ENCODE data around the gene USP2. TPM values are rescaled to one million over a fixed set of nuclear protein-coding genes. Genes with fewer than 3 reads are reported as not detected.
A peak's percentile ranks its signal among the peaks of the same experiment; 100 is the strongest.

Gene USP2
- total RNA-seq, 1 experiment from 2014 or later: 0.14 TPM

DNA sequence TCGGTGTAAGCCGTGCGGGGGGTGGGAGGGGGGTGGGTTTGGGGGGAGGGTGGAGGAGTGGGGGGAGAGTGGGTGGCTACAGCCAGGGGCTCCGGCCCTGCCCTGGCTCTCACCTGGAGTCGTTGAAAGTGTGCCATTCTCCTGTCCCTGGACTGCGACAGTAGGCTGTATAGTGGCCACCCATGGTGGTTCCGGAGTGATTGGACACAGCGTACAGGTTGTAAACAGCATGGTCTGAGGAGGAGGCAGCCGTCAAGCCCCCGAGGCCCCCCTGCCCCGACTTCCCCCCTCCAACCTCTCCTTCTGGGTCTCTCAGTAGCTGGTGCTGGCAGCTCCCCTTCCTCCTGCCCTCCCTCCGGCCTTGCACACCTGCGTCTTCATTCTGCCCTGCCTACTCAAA, 24.4 kb downstream of the USP2 start:
- intact Hi-C loops (cut with micrococcal nuclease): no loop called here
- TF ChIP-seq, protein P1, sequence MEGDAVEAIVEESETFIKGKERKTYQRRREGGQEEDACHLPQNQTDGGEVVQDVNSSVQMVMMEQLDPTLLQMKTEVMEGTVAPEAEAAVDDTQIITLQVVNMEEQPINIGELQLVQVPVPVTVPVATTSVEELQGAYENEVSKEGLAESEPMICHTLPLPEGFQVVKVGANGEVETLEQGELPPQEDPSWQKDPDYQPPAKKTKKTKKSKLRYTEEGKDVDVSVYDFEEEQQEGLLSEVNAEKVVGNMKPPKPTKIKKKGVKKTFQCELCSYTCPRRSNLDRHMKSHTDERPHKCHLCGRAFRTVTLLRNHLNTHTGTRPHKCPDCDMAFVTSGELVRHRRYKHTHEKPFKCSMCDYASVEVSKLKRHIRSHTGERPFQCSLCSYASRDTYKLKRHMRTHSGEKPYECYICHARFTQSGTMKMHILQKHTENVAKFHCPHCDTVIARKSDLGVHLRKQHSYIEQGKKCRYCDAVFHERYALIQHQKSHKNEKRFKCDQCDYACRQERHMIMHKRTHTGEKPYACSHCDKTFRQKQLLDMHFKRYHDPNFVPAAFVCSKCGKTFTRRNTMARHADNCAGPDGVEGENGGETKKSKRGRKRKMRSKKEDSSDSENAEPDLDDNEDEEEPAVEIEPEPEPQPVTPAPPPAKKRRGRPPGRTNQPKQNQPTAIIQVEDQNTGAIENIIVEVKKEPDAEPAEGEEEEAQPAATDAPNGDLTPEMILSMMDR (IDR thresholded peaks at IDR 0.05; ENCODE audit: unreplicated experiment): no peak
- H3K27ac Mint-ChIP-seq (ENCODE audit: low read depth, unreplicated experiment): no peak overlapping the region
- no peak for DNase-seq (ENCODE audit: unreplicated experiment)
- H3K27me3 Mint-ChIP-seq (ENCODE audit: insufficient read depth, unreplicated experiment): no peaks in the 10 kb centered on the region
- peak overlapping the region; percentile 79 for H3K4me3 Mint-ChIP-seq (ENCODE audit: unreplicated experiment)
- no peaks in the 10 kb centered on the region for H3K9me3 Mint-ChIP-seq (ENCODE audit: unreplicated experiment)
- BruUV-seq (replicated peaks): no TSS peak
- H3K36me3 Mint-ChIP-seq (ENCODE audit: insufficient read depth, unreplicated experiment): peaks cover 11% of the 10 kb centered on the region
- CTCF ChIA-PET: interaction anchor here (0.6 to 9.2 kb wide), 19 partner anchors 8 to 751 kb away, joined by 3 to 415 read pairs (median 5); partner anchors contain the start of genes MCAM, MFRP and USP2
- H3K4me1 Mint-ChIP-seq (ENCODE audit: insufficient read depth, unreplicated experiment): peaks cover 46% of the 10 kb centered on the region
- POLR2A ChIA-PET: interaction anchor here (0.9 to 4.8 kb wide), 3 partner anchors 15 to 190 kb away, joined by 3 to 85 read pairs (median 9); no protein-coding TSS in a partner anchor

DNA sequence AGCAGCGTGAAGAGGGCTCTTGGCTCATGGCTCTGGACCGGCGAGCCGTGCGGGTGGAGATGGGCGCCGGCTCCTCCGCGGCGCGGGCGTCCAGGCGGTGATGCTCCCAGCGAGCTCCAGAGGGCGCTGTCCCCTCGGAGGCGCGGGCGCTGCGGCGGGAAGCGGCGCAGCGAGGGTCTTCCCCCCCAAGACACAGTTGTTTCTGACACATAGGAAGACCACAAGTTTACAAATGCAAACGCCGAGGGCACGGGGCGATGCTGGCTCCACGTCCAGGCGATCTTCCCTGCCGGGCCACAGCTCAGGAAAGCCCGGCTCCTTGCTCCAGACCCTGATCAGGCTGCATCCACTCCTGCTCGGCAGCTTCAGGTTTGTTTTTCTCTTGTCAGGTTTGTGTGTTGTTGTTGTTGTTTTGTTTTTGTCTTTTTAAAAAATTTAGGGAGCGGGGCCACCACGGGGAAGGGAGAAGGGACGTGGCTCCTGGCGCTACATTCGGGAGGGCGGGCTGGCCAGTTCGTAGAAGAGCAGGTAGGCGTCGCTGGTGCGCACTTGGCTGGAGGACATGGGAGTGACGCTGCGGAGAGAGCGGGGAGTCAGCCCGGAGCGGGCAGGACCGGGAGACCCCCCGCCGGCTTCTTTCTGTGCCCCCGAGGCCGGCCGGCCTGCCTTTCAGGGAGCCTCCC, 25.0 kb downstream of the USP2 start:
- Mint-ChIP-seq H3K27me3 (ENCODE audit: insufficient read depth, unreplicated experiment) (no peaks in the 10 kb centered on the region), H3K36me3 (ENCODE audit: insufficient read depth, unreplicated experiment) (peaks cover 11% of the 10 kb centered on the region), H3K9me3 (ENCODE audit: unreplicated experiment) (no peaks in the 10 kb centered on the region), H3K4me1 (ENCODE audit: insufficient read depth, unreplicated experiment) (peaks cover 41% of the 10 kb centered on the region), H3K4me3 (ENCODE audit: unreplicated experiment) (peak overlapping the region; percentile 79), H3K27ac (ENCODE audit: low read depth, unreplicated experiment) (no peak overlapping the region)
- TF ChIP-seq, protein P1 (IDR thresholded peaks at IDR 0.05; ENCODE audit: unreplicated experiment): peak; percentile 92
- CTCF ChIA-PET: interaction anchor here (0.5 to 9.2 kb wide), 44 partner anchors 8 to 806 kb away, joined by 3 to 415 read pairs (median 4); partner anchors contain the start of genes MCAM, MFRP and USP2
- POLR2A ChIA-PET: interaction anchor here (0.7 to 4.8 kb wide), 9 partner anchors 16 to 340 kb away, joined by 3 to 85 read pairs (median 4); partner anchors contain the start of genes USP2 and VPS11
- peak; percentile 80 for DNase-seq (ENCODE audit: unreplicated experiment)
- intact Hi-C loops (cut with micrococcal nuclease): loop anchor here (1.0 kb wide), 1 partner anchor 18 kb away; no protein-coding TSS in a partner anchor
- BruUV-seq (replicated peaks): no TSS peak

DNA sequence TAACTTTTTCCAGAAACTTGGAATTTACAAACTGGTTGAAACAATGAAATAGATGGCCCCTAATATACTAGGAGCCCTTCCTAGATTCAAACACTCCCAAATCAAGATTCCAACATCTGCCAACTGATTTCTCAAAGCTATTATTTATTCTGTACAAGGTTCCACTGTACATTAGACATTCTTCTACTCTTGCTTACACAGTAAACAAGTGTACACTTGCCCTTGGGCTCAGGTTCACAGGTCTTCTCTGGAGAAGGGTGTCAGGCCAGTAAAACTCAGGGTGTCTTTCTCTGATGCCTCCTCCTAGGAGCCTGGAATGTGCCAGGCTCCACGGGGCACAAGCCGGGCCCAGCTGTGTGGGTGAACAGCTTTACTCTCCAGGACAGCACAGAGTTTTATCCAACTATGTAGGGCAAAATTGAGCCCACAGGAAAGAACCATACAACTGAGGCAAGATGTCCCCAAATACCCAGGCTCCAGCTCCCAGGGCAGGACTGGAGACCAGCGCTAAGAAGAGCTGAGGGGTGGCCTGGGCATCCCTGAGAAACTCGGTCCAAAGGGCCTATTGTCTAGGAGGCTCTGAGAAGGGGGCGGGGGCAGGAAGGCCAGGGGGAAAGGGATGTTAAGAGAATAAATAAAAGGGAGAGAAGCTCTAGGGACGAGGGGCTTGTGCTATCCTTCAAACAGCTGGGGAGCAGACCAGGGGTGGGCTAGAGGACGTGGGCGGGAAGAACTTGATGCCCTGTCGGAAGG, 26.2 kb downstream of the USP2 start:
- no TSS peak for BruUV-seq (replicated peaks)
- CTCF ChIA-PET: interaction anchor here (0.6 to 9.2 kb wide), 24 partner anchors 10 to 492 kb away, joined by 3 to 415 read pairs (median 6); partner anchors contain the start of genes MFRP and USP2
- H3K36me3 Mint-ChIP-seq (ENCODE audit: insufficient read depth, unreplicated experiment): peaks cover 5% of the 10 kb centered on the region
- intact Hi-C loops (cut with micrococcal nuclease): no loop called here
- H3K27ac Mint-ChIP-seq (ENCODE audit: low read depth, unreplicated experiment): no peak overlapping the region
- no peaks in the 10 kb centered on the region for H3K27me3 Mint-ChIP-seq (ENCODE audit: insufficient read depth, unreplicated experiment)
- TF ChIP-seq, protein P1 (IDR thresholded peaks at IDR 0.05; ENCODE audit: unreplicated experiment): no peak
- POLR2A ChIA-PET: interaction anchor here (0.5 to 4.8 kb wide), 4 partner anchors 17 to 249 kb away, joined by 3 to 85 read pairs (median 6); no protein-coding TSS in a partner anchor
- H3K4me3 Mint-ChIP-seq (ENCODE audit: unreplicated experiment): peak overlapping the region; percentile 14
- H3K4me1 Mint-ChIP-seq (ENCODE audit: insufficient read depth, unreplicated experiment): peaks cover 32% of the 10 kb centered on the region
- no peak for DNase-seq (ENCODE audit: unreplicated experiment)
- H3K9me3 Mint-ChIP-seq (ENCODE audit: unreplicated experiment): no peaks in the 10 kb centered on the region

DNA sequence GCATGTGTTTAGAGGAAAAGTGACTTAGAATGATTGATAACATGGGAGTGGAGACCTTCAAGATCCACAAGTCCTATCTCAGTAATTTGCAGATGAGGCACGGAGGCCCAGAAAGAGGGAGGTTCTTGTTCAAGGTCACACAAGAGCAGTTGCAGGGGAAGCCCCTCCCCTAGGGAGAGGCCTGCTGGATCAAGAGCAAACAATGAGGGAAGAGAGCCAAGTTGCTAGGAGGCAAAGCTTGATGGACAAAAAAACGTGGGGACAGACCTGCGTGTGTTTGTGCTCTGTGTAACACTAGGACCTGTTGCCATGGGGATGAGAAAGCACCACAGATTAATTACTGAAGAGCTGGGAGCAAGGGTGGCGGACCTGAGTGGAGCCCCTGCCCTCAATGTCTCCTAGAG, 28.6 kb downstream of the USP2 start:
- ChIA-PET POLR2A (interaction anchor here (0.7 to 1.7 kb wide), 4 partner anchors 8 to 779 kb away, joined by 3 to 4 read pairs (median 3); partner anchors contain the start of gene RNF26), CTCF (interaction anchor here (0.6 to 1.8 kb wide), 9 partner anchors 14 to 1155 kb away, joined by 3 to 8 read pairs (median 4); partner anchors contain the start of gene USP2)
- intact Hi-C loops (cut with micrococcal nuclease): no loop called here
- peaks cover under 1% of the 10 kb centered on the region for H3K27me3 Mint-ChIP-seq (ENCODE audit: insufficient read depth, unreplicated experiment)
- H3K9me3 Mint-ChIP-seq (ENCODE audit: unreplicated experiment): no peaks in the 10 kb centered on the region
- TF ChIP-seq, protein P1 (IDR thresholded peaks at IDR 0.05; ENCODE audit: unreplicated experiment): no peak
- no peak overlapping the region for H3K27ac Mint-ChIP-seq (ENCODE audit: low read depth, unreplicated experiment)
- peaks cover 4% of the 10 kb centered on the region for H3K36me3 Mint-ChIP-seq (ENCODE audit: insufficient read depth, unreplicated experiment)
- no peak overlapping the region for H3K4me3 Mint-ChIP-seq (ENCODE audit: unreplicated experiment)
- peak; percentile 63 for DNase-seq (ENCODE audit: unreplicated experiment)
- peaks cover 21% of the 10 kb centered on the region for H3K4me1 Mint-ChIP-seq (ENCODE audit: insufficient read depth, unreplicated experiment)
- BruUV-seq (replicated peaks): no TSS peak
